Measurements from ENCODE around the gene ABTB2. TPM values are rescaled to one million over a fixed set of nuclear protein-coding genes. Genes with fewer than 3 reads are reported as not detected.

ABTB2 gene
- total RNA-seq, 1 experiment from 2014 or later = 3.6 TPM

- no peak for TF ChIP-seq CTCF (IDR thresholded peaks at IDR 0.05; ENCODE audit: insufficient read depth in 1 of 2, low read depth in 1 of 2, low read length in 1 of 2, severe bottlenecking in 1 of 2, unreplicated experiment in 1 of 2)
- H3K9me3 Mint-ChIP-seq (ENCODE audit: unreplicated experiment) = no peaks in the 10 kb centered on the region
- H3K4me3 ChIP-seq (ENCODE audit: low read depth, low read length) = no peak overlapping the region
- no peak for DNase-seq
- no peaks in the 10 kb centered on the region for H3K36me3 Mint-ChIP-seq (ENCODE audit: insufficient read depth, unreplicated experiment)
- ChIA-PET POLR2A (no interaction called here), CTCF (no interaction called here)
- no peaks in the 10 kb centered on the region for H3K36me3 ChIP-seq (ENCODE audit: control insufficient read depth, insufficient read depth, low read length)
- intact Hi-C loops (cut with micrococcal nuclease; ENCODE audit: unreplicated experiment) = loop anchor here (10.0 kb wide), 1 partner anchor 1467 kb away; no protein-coding TSS in a partner anchor
- H3K27me3 Mint-ChIP-seq (ENCODE audit: insufficient read depth, unreplicated experiment) = peaks cover 3% of the 10 kb centered on the region
- no peak overlapping the region for H3K27ac Mint-ChIP-seq (ENCODE audit: unreplicated experiment)
- H3K4me1 ChIP-seq = no peaks in the 10 kb centered on the region
- no peaks in the 10 kb centered on the region for H3K4me1 Mint-ChIP-seq (ENCODE audit: low read depth, unreplicated experiment)
- no peaks in the 10 kb centered on the region for H3K27me3 ChIP-seq (replicated peaks; ENCODE audit: control insufficient read depth, insufficient read depth, low read length)
- no peaks in the 10 kb centered on the region for H3K9me3 ChIP-seq
- no peak overlapping the region for H3K4me3 Mint-ChIP-seq (ENCODE audit: unreplicated experiment)
- no TSS peak for BruUV-seq (replicated peaks)
Observed at GRCh38 chr11:34302046-34302921, 55.5 kb downstream of the ABTB2 start.

- DNase-seq = no peak
- POLR2A ChIA-PET = no interaction called here
Observed at GRCh38 chr11:34300926-34301295, 56.9 kb downstream of the ABTB2 start.

More at GRCh38 chr11:34300926-34301295, 56.9 kb downstream of the ABTB2 start:
- CTCF ChIA-PET = interaction anchor here (0.6 to 1.0 kb wide), 2 partner anchors 81 to 126 kb away, joined by 3 read pairs; no protein-coding TSS in a partner anchor
- Mint-ChIP-seq H3K27me3 (ENCODE audit: insufficient read depth, unreplicated experiment) (peaks cover 3% of the 10 kb centered on the region), H3K9me3 (ENCODE audit: unreplicated experiment) (no peaks in the 10 kb centered on the region), H3K4me3 (ENCODE audit: unreplicated experiment) (no peak overlapping the region), H3K36me3 (ENCODE audit: insufficient read depth, unreplicated experiment) (no peaks in the 10 kb centered on the region), H3K4me1 (ENCODE audit: low read depth, unreplicated experiment) (no peaks in the 10 kb centered on the region), H3K27ac (ENCODE audit: unreplicated experiment) (no peak overlapping the region)
- no peaks in the 10 kb centered on the region for H3K36me3 ChIP-seq (ENCODE audit: control insufficient read depth, insufficient read depth, low read length)
- H3K27me3 ChIP-seq (replicated peaks; ENCODE audit: control insufficient read depth, insufficient read depth, low read length) = no peaks in the 10 kb centered on the region
- intact Hi-C loops (cut with micrococcal nuclease; ENCODE audit: unreplicated experiment) = loop anchor here (10.0 kb wide), 1 partner anchor 1466 kb away; no protein-coding TSS in a partner anchor
- no TSS peak for BruUV-seq (replicated peaks)
- no peak for TF ChIP-seq CTCF (IDR thresholded peaks at IDR 0.05; ENCODE audit: insufficient read depth in 1 of 2, low read depth in 1 of 2, low read length in 1 of 2, severe bottlenecking in 1 of 2, unreplicated experiment in 1 of 2)
- H3K4me1 ChIP-seq = no peaks in the 10 kb centered on the region
- no peaks in the 10 kb centered on the region for H3K9me3 ChIP-seq
- H3K4me3 ChIP-seq (ENCODE audit: low read depth, low read length) = no peak overlapping the region

Measured in Caco-2 (cell line).